NT2/D1 (cell line): ENCODE measurements around the gene ADGRL3.

Source experiments
- SUZ12 ChIP-seq: IDR thresholded peaks from 2 replicates; pipeline ENCODE4 v1.6.1; 2011; ENCODE audit not compliant: insufficient read length, insufficient read depth; ENCODE audit errors: extremely low read depth
- YY1 ChIP-seq: IDR thresholded peaks from 2 replicates; pipeline ENCODE4 v1.6.1; 2011; ENCODE audit not compliant: insufficient read length, insufficient read depth

DNA sequence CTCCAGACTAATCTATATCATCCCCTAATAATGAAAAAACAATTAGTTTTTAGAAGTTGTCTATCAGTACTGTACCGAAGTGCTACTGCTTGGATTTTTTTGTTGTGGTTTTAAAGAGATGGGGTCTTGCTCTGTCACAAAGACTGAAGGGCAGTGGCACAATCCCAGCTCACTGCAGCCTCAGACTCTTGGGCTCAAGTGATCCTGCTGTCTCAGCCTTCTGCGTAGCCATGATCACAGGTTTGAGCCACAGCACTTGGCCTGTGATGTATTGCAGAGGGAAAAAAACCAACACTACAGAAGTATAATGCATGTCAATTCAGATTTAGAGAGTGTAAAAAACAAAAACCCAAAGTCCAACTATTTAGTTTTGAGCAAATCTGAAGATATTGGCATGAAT lies 875.0 kb downstream of the ADGRL3 start:
- no peak for TF ChIP-seq YY1
- TF ChIP-seq SUZ12: no peak
